GM23338 (cell line): Measurements from ENCODE around the gene PCGF6. TPM values are rescaled to one million over a fixed set of nuclear protein-coding genes. Genes with fewer than 3 reads are reported as not detected.
A peak's percentile ranks its signal among the peaks of the same experiment; 100 is the strongest.

ENCODE experiments used
- ATAC-seq: fragments of 200-7000 bp; cut with Tn5 transposase; 3 replicates; pipeline ENCODE4 v1.9.1; 2020
- DNase-seq: peaks from one replicate; pipeline ENCODE4 v3.0.0-alpha.2; 2015; ENCODE audit warnings: low spot score
- H2AFZ ChIP-seq: fragments of 200-600 bp; sonication (generic); 2 replicates; pipeline ENCODE4 v1.8.0; 2016; ENCODE audit warnings: antibody characterized with exemption, mild to moderate bottlenecking, moderate library complexity
- H3F3A ChIP-seq: fragments of 200-600 bp; sonication (generic); replicated peaks from 2 replicates; pipeline ENCODE4 v1.8.0; 2017; ENCODE audit warnings: antibody characterized with exemption, mixed run types, low read depth
- H3K27ac ChIP-seq: fragments of 200-600 bp; sonication (generic); 2 replicates; pipeline ENCODE4 v1.6.1; 2016; ENCODE audit warnings: low read depth
- H3K27me3 ChIP-seq: fragments of 200-600 bp; sonication (generic); 2 replicates; pipeline ENCODE4 v1.8.0; 2016; ENCODE audit warnings: mild to moderate bottlenecking, mixed run types, moderate library complexity; ENCODE audit not compliant: insufficient read depth
- H3K36me3 ChIP-seq: fragments of 200-600 bp; sonication (generic); 2 replicates; pipeline ENCODE4 v1.8.0; 2016; ENCODE audit warnings: mild to moderate bottlenecking; ENCODE audit not compliant: insufficient read depth
- H3K4me1 ChIP-seq: fragments of 200-600 bp; sonication (generic); 2 replicates; pipeline ENCODE4 v1.8.0; 2016; ENCODE audit warnings: mild to moderate bottlenecking, moderate library complexity; ENCODE audit not compliant: insufficient read depth
- H3K4me2 ChIP-seq: fragments of 200-600 bp; sonication (generic); 2 replicates; pipeline ENCODE4 v1.7.1; 2017; ENCODE audit warnings: mixed run types
- H3K4me3 ChIP-seq: fragments of 200-600 bp; sonication (generic); 2 replicates; pipeline ENCODE4 v1.6.1; 2016; ENCODE audit warnings: mixed run types
- H3K79me2 ChIP-seq: fragments of 200-600 bp; sonication (generic); replicated peaks from 2 replicates; pipeline ENCODE4 v1.8.0; 2017; ENCODE audit warnings: mild to moderate bottlenecking; ENCODE audit not compliant: insufficient read depth
- H3K9me2 ChIP-seq: fragments of 200-600 bp; sonication (generic); 2 replicates; pipeline ENCODE4 v1.8.0; 2017; ENCODE audit not compliant: insufficient read depth
- H4K20me1 ChIP-seq: fragments of 200-600 bp; sonication (generic); replicated peaks from 2 replicates; pipeline ENCODE4 v1.8.0; 2017; ENCODE audit warnings: mild to moderate bottlenecking; ENCODE audit not compliant: insufficient read depth
- H3K27ac Mint-ChIP-seq: 2 replicates; pipeline ENCODE4 v1.8.0; 2020; ENCODE audit warnings: inconsistent platforms, mild to moderate bottlenecking, moderate library complexity, mixed read lengths
- H3K27me3 Mint-ChIP-seq: 3 replicates; pipeline ENCODE4 v1.8.0; 2022; ENCODE audit warnings: low read depth, mild to moderate bottlenecking, moderate library complexity, mixed read lengths, inconsistent platforms; ENCODE audit not compliant: insufficient read depth, poor library complexity
- H3K36me3 Mint-ChIP-seq: 3 replicates; pipeline ENCODE4 v1.8.0; 2021; ENCODE audit warnings: low read depth, mild to moderate bottlenecking, inconsistent platforms, moderate library complexity, mixed read lengths
- H3K4me1 Mint-ChIP-seq: 3 replicates; pipeline ENCODE4 v1.8.0; 2020; ENCODE audit warnings: mild to moderate bottlenecking, inconsistent platforms, mixed read lengths
- H3K4me3 Mint-ChIP-seq: 3 replicates; pipeline ENCODE4 v1.8.0; 2021; ENCODE audit warnings: moderate library complexity, mild to moderate bottlenecking, inconsistent platforms, mixed read lengths
- H3K9me3 Mint-ChIP-seq: 3 replicates; pipeline ENCODE4 v1.8.0; 2020; ENCODE audit warnings: moderate library complexity, mild to moderate bottlenecking, inconsistent platforms, mixed read lengths
- CREB1 ChIP-seq: fragments of 250-450 bp; sonication (Bioruptor Pico); IDR thresholded peaks from 2 replicates; pipeline ENCODE4 v1.5.0; 2020; ENCODE audit warnings: low read depth, mild to moderate bottlenecking, moderate library complexity
- CTCF ChIP-seq, 2 experiments: fragments of 200-600 bp in 1 of 2; sonication (generic) in 1 of 2; conservative IDR thresholded peaks; 2 replicates each; pipeline versions ENCODE4 v1.5.1 to v1.6.1; 2016 to 2017; ENCODE audit warnings: antibody characterized with exemption in 2 of 2, low read depth in 2 of 2, mild to moderate bottlenecking in 2 of 2, moderate library complexity in 1 of 2
- ETS1 ChIP-seq: IDR thresholded peaks from 2 replicates; pipeline ENCODE4 v1.6.1; 2016; ENCODE audit warnings: antibody characterized with exemption
- EZH2 ChIP-seq: fragments of 200-600 bp; sonication (generic); IDR thresholded peaks from one replicate; pipeline ENCODE4 v1.8.0; 2017; ENCODE audit warnings: antibody characterized with exemption, mild to moderate bottlenecking, low read depth; ENCODE audit not compliant: unreplicated experiment
- EZH2phosphoT487 ChIP-seq: fragments of 200-600 bp; sonication (generic); IDR thresholded peaks from one replicate; pipeline ENCODE4 v1.8.1; 2018; ENCODE audit warnings: antibody characterized with exemption; ENCODE audit not compliant: unreplicated experiment
- JUNB ChIP-seq: IDR thresholded peaks from one replicate; pipeline ENCODE4 v1.6.1; 2016; ENCODE audit warnings: antibody characterized with exemption; ENCODE audit not compliant: unreplicated experiment
- NANOG ChIP-seq: IDR thresholded peaks from 2 replicates; pipeline ENCODE4 v1.6.1; 2016; ENCODE audit warnings: antibody characterized with exemption, borderline replicate concordance
- POLR2AphosphoS5 ChIP-seq: IDR thresholded peaks from 2 replicates; pipeline ENCODE4 v1.6.1; 2016; ENCODE audit warnings: antibody characterized with exemption, low read depth
- REST ChIP-seq: IDR thresholded peaks from one replicate; pipeline ENCODE4 v1.6.1; 2018; ENCODE audit warnings: antibody characterized with exemption; ENCODE audit not compliant: unreplicated experiment
- STAT1 ChIP-seq: IDR thresholded peaks from one replicate; pipeline ENCODE4 v1.6.1; 2016; ENCODE audit warnings: antibody characterized with exemption; ENCODE audit not compliant: unreplicated experiment
- ZNF114 ChIP-seq: fragments of 250-450 bp; sonication (Bioruptor Pico); IDR thresholded peaks from 2 replicates; pipeline ENCODE4 v1.5.0; 2020; ENCODE audit warnings: mild to moderate bottlenecking, moderate library complexity
- ZNF331 ChIP-seq: fragments of 250-450 bp; sonication (Bioruptor Pico); IDR thresholded peaks from 2 replicates; pipeline ENCODE4 v1.5.0; 2020; ENCODE audit warnings: low read depth, mild to moderate bottlenecking, moderate library complexity
- polyA plus RNA-seq: library from polyadenylated mRNA; unstranded; fragments of >200 nt; fragmentation: Nextera tagmentation; extraction: Ambion mirVana; gene quantifications from 2 replicates; pipeline ENCODE4 v1.2.1, GENCODE V29; 2016
- total RNA-seq: library from RNA; depleted of rRNA; stranded (reverse); fragments of >200 nt; shearing (Covaris generic); gene quantifications from 2 replicates; pipeline ENCODE4 v1.2.3, GENCODE V29; 2014

The PCGF6 gene
- total and polyA plus RNA-seq, 2 experiments from 2014 or later = 14.0 to 22.3 TPM

- TF ChIP-seq ETS1 = no peak
- no peak for TF ChIP-seq REST
- TF ChIP-seq CTCF (conservative IDR thresholded peaks at IDR 0.05; ENCODE audit: low read depth in 2 of 2) = no peak
- TF ChIP-seq EZH2phosphoT487 = no peak
- TF ChIP-seq ZNF114 = no peak
- no peak for TF ChIP-seq NANOG
- no peak for TF ChIP-seq EZH2
- TF ChIP-seq ZNF331 (CRISPR knock-in tag) = no peak
- no peak for TF ChIP-seq STAT1
- TF ChIP-seq CREB1 = no peak
- no peak for TF ChIP-seq POLR2AphosphoS5
- TF ChIP-seq JUNB = no peak
- no peaks in the 10 kb centered on the region for H3K9me2 ChIP-seq
- DNase-seq = no peak
- H2AFZ ChIP-seq = no peak overlapping the region
- peaks cover 4% of the 10 kb centered on the region for H3K27me3 Mint-ChIP-seq
- H3K36me3 ChIP-seq = peaks cover 32% of the 10 kb centered on the region
- no peaks in the 10 kb centered on the region for H3F3A ChIP-seq
- no peak for ATAC-seq
- H3K27ac Mint-ChIP-seq = peak overlapping the region; percentile 55; the same call in 1 of the 2 replicates
- H4K20me1 ChIP-seq = peaks cover 19% of the 10 kb centered on the region; the same call in 1 of the 2 replicates
- no peaks in the 10 kb centered on the region; the same call in 1 of the 3 replicates for H3K9me3 Mint-ChIP-seq
- peaks cover 70% of the 10 kb centered on the region for H3K36me3 Mint-ChIP-seq
- peaks cover 20% of the 10 kb centered on the region for H3K4me1 Mint-ChIP-seq
- H3K27ac ChIP-seq = no peak overlapping the region
- H3K4me3 Mint-ChIP-seq = peak overlapping the region; percentile 98
- peaks cover 56% of the 10 kb centered on the region for H3K79me2 ChIP-seq
- H3K4me2 ChIP-seq = peak overlapping the region; percentile 90
- peaks cover 9% of the 10 kb centered on the region for H3K4me1 ChIP-seq
- H3K4me3 ChIP-seq = peak overlapping the region; percentile 80
- H3K27me3 ChIP-seq = no peaks in the 10 kb centered on the region
Measured at GRCh38 chr10:103397191-103397825, 46.4 kb upstream of the PCGF6 start.
